ENCODE results near the gene MBOAT7. TPM values are rescaled to one million over a fixed set of nuclear protein-coding genes. Genes with fewer than 3 reads are reported as not detected.

Gene MBOAT7
- total RNA-seq (175 and 218 TPM in 2 replicates), polyA plus RNA-seq (204 and 256 TPM in 2 replicates), polyA minus RNA-seq (80.3 and 88.3 TPM in 2 replicates), Bru-seq, nascent RNA (percentile 68 among the genes with signal in this experiment), BruChase-seq, experiment 1, labeled RNA remaining after a 6-hour chase (percentile 92 among the genes with signal in this experiment), BruChase-seq, experiment 2, labeled RNA remaining after a 2-hour chase (percentile 85 among the genes with signal in this experiment)
- polyA plus RNA-seq (2011; cell fraction: cytosol; rRNA removed), result 117 and 136 TPM in 2 replicates
- 153 and 177 TPM in 2 replicates for polyA plus RNA-seq (2011; cell fraction: nucleus; rRNA removed)
- polyA plus RNA-seq (2012), result 159 and 188 TPM in 2 replicates
- polyA minus RNA-seq (2011; cell fraction: cytosol; rRNA and poly(A)+ RNA removed), result 80.3 TPM
- polyA minus RNA-seq (2011; cell fraction: nucleus; rRNA and poly(A)+ RNA removed), result 58.8 and 67.3 TPM in 2 replicates
- long read RNA-seq, transcript MBOAT7-201 (8 exons, 2,529 nt), result major isoform, 291 of 570 reads
- long read RNA-seq, transcript MBOAT7-206 (7 exons, 2,033 nt), result minor isoform, 10 of 570 reads
- long read RNA-seq, transcript MBOAT7-212 (2 exons, 3,039 nt), result minor isoform, 32 of 570 reads
- long read RNA-seq, partial matches to known transcripts, result 35 of 570 reads
- long read RNA-seq, other reads (novel, unspliced or antisense), result 197 of 570 reads

- Histone ChIP-seq H3K4me3 (replicated peaks in 1 of 3; ENCODE audit: insufficient read depth in 1 of 3, low read depth in 1 of 3, low read length in 3 of 3) (peak within 1 kb of the TSS; percentile 72 to 87 (median 86)), H3K36me3 (ENCODE audit: control insufficient read depth in 2 of 2, extremely low read depth in 1 of 2, insufficient read depth in 2 of 2, low read length in 2 of 2) (peaks cover 10% of the 10 kb centered on the region in 2 experiments), H3K79me2 (ENCODE audit: control insufficient read depth, insufficient read depth, low read length) (peaks cover 42% of the 10 kb centered on the region), H3K4me2 (ENCODE audit: insufficient read depth, low read length) (peak within 1 kb of the TSS; percentile 86), H4K20me1 (replicated peaks; ENCODE audit: control insufficient read depth, extremely low read depth, insufficient read depth, low read length) (no peaks in the 10 kb centered on the region), H3K27ac (ENCODE audit: insufficient read depth, low read depth, low read length) (peak within 1 kb of the TSS; percentile 86), H3K27me3 (ENCODE audit: control insufficient read depth in 2 of 2, insufficient read depth in 2 of 2, low read length in 2 of 2) (no peaks in the 10 kb centered on the region), H3K4me1 (ENCODE audit: control insufficient read depth, extremely low read depth, insufficient read depth, low read length) (peaks cover 16% of the 10 kb centered on the region), H3K9me1 (replicated peaks; ENCODE audit: control insufficient read depth, extremely low read depth, insufficient read depth, low read length) (no peaks in the 10 kb centered on the region), H3K9ac (replicated peaks; ENCODE audit: extremely low read depth, insufficient read depth, low read length) (peak within 1 kb of the TSS; percentile 92), H3K9me3 (replicated peaks; ENCODE audit: control insufficient read depth, insufficient read depth, low read length) (no peaks in the 10 kb centered on the region), H2AFZ (ENCODE audit: low read depth, low read length) (peak within 1 kb of the TSS; percentile 56)
- ChIA-PET CTCF (interaction anchor here (0.6 to 2.2 kb wide), 12 partner anchors 10 to 77 kb away, joined by 3 to 25 read pairs (median 4); partner anchors contain the start of genes LENG1 and TMC4), POLR2A (interaction anchor here (0.7 to 5.2 kb wide), 8 partner anchors 12 to 77 kb away, joined by 3 to 91 read pairs (median 4); partner anchors contain the start of genes CNOT3, LENG1 and RPS9)
- intact Hi-C loops (cut with micrococcal nuclease), result loop anchor here (1.0 kb wide), 1 partner anchor 9 kb away; no protein-coding TSS in a partner anchor
- DNase-seq (ENCODE audit: low read depth, low spot score) (no peak), FAIRE-seq (no peak)
- no peak for TF ChIP-seq POLR2A (IDR thresholded peaks at IDR 0.05; ENCODE audit: low read depth, low read length)
- TF ChIP-seq MYC (IDR thresholded peaks at IDR 0.05; ENCODE audit: low read depth, low read length), result no peak
- TF ChIP-seq EZH2 (IDR thresholded peaks at IDR 0.05; ENCODE audit: borderline replicate concordance, low read depth, low read length, severe bottlenecking), result no peak
- TF ChIP-seq GATA2 (IDR thresholded peaks at IDR 0.05; ENCODE audit: insufficient read depth, insufficient read length, low read depth, low read length), result no peak
- no peak for TF ChIP-seq JUN (IDR thresholded peaks at IDR 0.05; ENCODE audit: borderline replicate concordance, insufficient read depth, insufficient read length, low read depth)
- peak; percentile 28 for TF ChIP-seq POLR2AphosphoS5 (IDR thresholded peaks at IDR 0.05; ENCODE audit: insufficient read depth, low read depth, low read length)
- TF ChIP-seq MAX (IDR thresholded peaks at IDR 0.05; ENCODE audit: insufficient read depth, insufficient read length), result no peak
- TF ChIP-seq FOS (IDR thresholded peaks at IDR 0.05; ENCODE audit: borderline replicate concordance, insufficient read depth, low read length), result no peak
- peak; percentile 6 to 26 for TF ChIP-seq CTCF (IDR thresholded peaks at IDR 0.05; ENCODE audit: extremely low read depth in 1 of 2, insufficient read depth in 1 of 2, low read depth in 1 of 2, low read length in 2 of 2)
- BruUV-seq (replicated peaks), result no TSS peak
- dilution Hi-C loops (cut with MboI; ENCODE audit: extremely low pct_ligation_motif_present, low sequenced_read_pairs), result no loop called here
These were observed at the start of gene MBOAT7 for GRCh38 chr19:54189145-54189734. Gene MBOAT7 (minus strand): TSS chr19:54189580. CDS start chr19:54188508, 1,072 bp downstream.
